HEK293 (cell line): ENCODE results near the gene ERRFI1.

Experiments
- CTCF ChIA-PET: fragments of 350-600 bp; formaldehyde crosslinking; extraction: SDS; loops from one replicate; lab custom pipeline; 2021; ENCODE audit warnings: antibody characterized with exemption; lab: Yijun Ruan, JAX
- POLR2A ChIA-PET: fragments of 300-600 bp; formaldehyde crosslinking; extraction: SDS; loops from one replicate; lab custom pipeline; 2020; ENCODE audit warnings: antibody characterized with exemption, inconsistent platforms; lab: Yijun Ruan, JAX
- H3K27ac ChIP-seq: fragments of 200-500 bp; sonication (Bioruptor generic); 2 replicates; pipeline ENCODE4 v1.5.1; 2014; ENCODE audit warnings: low read depth, low read length, control low read depth, inconsistent platforms; ENCODE audit errors: extremely low read depth
- H3K36me3 ChIP-seq, 2 experiments: fragments of 200-500 bp in 1 of 2; sonication (Bioruptor generic) in 1 of 2; 1 replicate in 1 of 2; 2 replicates in 1 of 2; pipeline ENCODE4 v1.5.1; 2014 to 2017; ENCODE audit warnings: inconsistent platforms in 2 of 2, low read length in 2 of 2; ENCODE audit not compliant: control insufficient read depth in 2 of 2, insufficient read depth in 1 of 2
- H3K4me1 ChIP-seq: fragments of 200-500 bp; sonication (Bioruptor generic); 2 replicates; pipeline ENCODE4 v1.5.1; 2014; ENCODE audit warnings: mild to moderate bottlenecking, low read length, inconsistent platforms; ENCODE audit not compliant: control insufficient read depth, insufficient read depth
- H3K4me3 ChIP-seq: 2 replicates; pipeline ENCODE4 v1.5.1; 2011; ENCODE audit warnings: low read depth, mild to moderate bottlenecking, control low read depth, low read length, moderate library complexity
- H3K9me3 ChIP-seq: fragments of 200-500 bp; sonication (Bioruptor generic); 2 replicates; pipeline ENCODE4 v1.5.1; 2014; ENCODE audit warnings: low read depth, low read length, inconsistent platforms; ENCODE audit not compliant: control insufficient read depth, insufficient read depth
- BCL11A ChIP-seq: fragments of 450-650 bp; formaldehyde crosslinking; IDR thresholded peaks from 2 replicates; pipeline ENCODE4 v1.5.1; 2016; ENCODE audit warnings: low read depth, missing biosample characterization, missing genetic modification characterization
- EGR2 ChIP-seq: fragments of 450-650 bp; formaldehyde crosslinking; IDR thresholded peaks from 2 replicates; pipeline ENCODE4 v1.5.1; 2016; ENCODE audit warnings: low read depth, missing biosample characterization, missing genetic modification characterization
- GFI1B ChIP-seq: fragments of 450-650 bp; formaldehyde crosslinking; IDR thresholded peaks from 2 replicates; pipeline ENCODE4 v1.5.1; 2016; ENCODE audit warnings: missing biosample characterization, missing genetic modification characterization
- INSM2 ChIP-seq: fragments of 450-650 bp; formaldehyde crosslinking; IDR thresholded peaks from 2 replicates; pipeline ENCODE4 v1.5.1; 2016; ENCODE audit warnings: missing biosample characterization, missing genetic modification characterization
- KLF10 ChIP-seq: fragments of 450-650 bp; IDR thresholded peaks from 2 replicates; pipeline ENCODE4 v1.5.1; 2018; ENCODE audit warnings: missing biosample characterization, mild to moderate bottlenecking, missing genetic modification characterization
- KLF7 ChIP-seq: fragments of 450-650 bp; formaldehyde crosslinking; IDR thresholded peaks from 2 replicates; pipeline ENCODE4 v1.5.1; 2016; ENCODE audit warnings: missing biosample characterization, missing genetic modification characterization, borderline replicate concordance
- MEIS1 ChIP-seq: sonication (generic); formaldehyde crosslinking; IDR thresholded peaks from 2 replicates; pipeline ENCODE4 v1.8.1; 2022; ENCODE audit warnings: missing genetic modification reagents, mild to moderate bottlenecking, borderline replicate concordance
- MZF1 ChIP-seq: fragments of 450-650 bp; formaldehyde crosslinking; IDR thresholded peaks from 2 replicates; pipeline ENCODE4 v1.5.1; 2017; ENCODE audit warnings: missing biosample characterization, missing genetic modification characterization, borderline replicate concordance
- PRDM1 ChIP-seq: fragments of 450-650 bp; formaldehyde crosslinking; IDR thresholded peaks from 2 replicates; pipeline ENCODE4; 2016; ENCODE audit warnings: missing biosample characterization, missing genetic modification characterization
- PRDM4 ChIP-seq: fragments of 450-650 bp; formaldehyde crosslinking; IDR thresholded peaks from 2 replicates; pipeline ENCODE4 v1.5.1; 2017; ENCODE audit warnings: missing biosample characterization, missing genetic modification characterization
- SCRT2 ChIP-seq: fragments of 450-650 bp; formaldehyde crosslinking; IDR thresholded peaks from 2 replicates; pipeline ENCODE4 v1.5.1; 2016; ENCODE audit warnings: missing biosample characterization, missing genetic modification characterization
- SP3 ChIP-seq: fragments of 450-650 bp; formaldehyde crosslinking; IDR thresholded peaks from 2 replicates; pipeline ENCODE4 v1.5.1; 2016; ENCODE audit warnings: missing biosample characterization, missing genetic modification characterization
- SP7 ChIP-seq: fragments of 450-650 bp; formaldehyde crosslinking; IDR thresholded peaks from 2 replicates; pipeline ENCODE4 v1.5.1; 2016; ENCODE audit warnings: missing biosample characterization, missing genetic modification characterization
- TCF7L2 ChIP-seq: IDR thresholded peaks from 2 replicates; pipeline ENCODE4 v1.6.1; 2011; ENCODE audit warnings: low read depth, mild to moderate bottlenecking, inconsistent platforms, low read length, moderate library complexity, borderline replicate concordance
- TRIM28 ChIP-seq: IDR thresholded peaks from 2 replicates; pipeline ENCODE4 v1.6.1; 2011; ENCODE audit warnings: low read length, control low read depth, borderline replicate concordance
- YY2 ChIP-seq: fragments of 450-650 bp; formaldehyde crosslinking; IDR thresholded peaks from 2 replicates; pipeline ENCODE4 v1.5.1; 2016; ENCODE audit warnings: missing biosample characterization, missing genetic modification characterization
- ZBTB8A ChIP-seq: fragments of 450-650 bp; formaldehyde crosslinking; IDR thresholded peaks from 2 replicates; pipeline ENCODE4 v1.5.1; 2016; ENCODE audit warnings: missing biosample characterization, missing genetic modification characterization
- ZEB2 ChIP-seq: fragments of 450-650 bp; formaldehyde crosslinking; IDR thresholded peaks from 2 replicates; pipeline ENCODE4 v1.5.1; 2016; ENCODE audit warnings: missing biosample characterization, missing genetic modification characterization
- ZNF138 ChIP-seq: fragments of 450-650 bp; formaldehyde crosslinking; IDR thresholded peaks from 2 replicates; pipeline ENCODE4 v1.5.1; 2016; ENCODE audit warnings: missing biosample characterization, missing genetic modification characterization, borderline replicate concordance
- ZNF140 ChIP-seq: fragments of 450-650 bp; formaldehyde crosslinking; IDR thresholded peaks from 2 replicates; pipeline ENCODE4 v1.5.1; 2016; ENCODE audit warnings: missing biosample characterization, missing genetic modification characterization
- ZNF155 ChIP-seq: fragments of 450-650 bp; formaldehyde crosslinking; IDR thresholded peaks from 2 replicates; pipeline ENCODE4 v1.5.1; 2016; ENCODE audit warnings: missing biosample characterization, missing genetic modification characterization
- ZNF169 ChIP-seq: fragments of 450-650 bp; formaldehyde crosslinking; IDR thresholded peaks from 2 replicates; pipeline ENCODE4 v1.5.1; 2016; ENCODE audit warnings: missing biosample characterization, missing genetic modification characterization
- ZNF174 ChIP-seq: fragments of 450-650 bp; formaldehyde crosslinking; IDR thresholded peaks from 2 replicates; pipeline ENCODE4 v1.5.0; 2017; ENCODE audit warnings: missing biosample characterization, mild to moderate bottlenecking, missing genetic modification characterization
- ZNF354C ChIP-seq: fragments of 450-650 bp; formaldehyde crosslinking; IDR thresholded peaks from 2 replicates; pipeline ENCODE4 v1.5.1; 2016; ENCODE audit warnings: missing biosample characterization, missing genetic modification characterization, low read depth, borderline replicate concordance
- ZNF366 ChIP-seq: fragments of 450-650 bp; formaldehyde crosslinking; conservative IDR thresholded peaks from 2 replicates; pipeline ENCODE4 v1.5.1; 2016; ENCODE audit warnings: missing biosample characterization, missing genetic modification characterization
- ZNF548 ChIP-seq: fragments of 450-650 bp; formaldehyde crosslinking; IDR thresholded peaks from 2 replicates; pipeline ENCODE4 v1.5.1; 2016; ENCODE audit warnings: missing biosample characterization, missing genetic modification characterization
- ZNF626 ChIP-seq: fragments of 450-650 bp; sonication (Bioruptor Pico); formaldehyde crosslinking; IDR thresholded peaks from 2 replicates; pipeline ENCODE4 v1.5.1; 2018; ENCODE audit warnings: missing biosample characterization, missing genetic modification characterization, inconsistent platforms
- ZNF629 ChIP-seq: fragments of 450-650 bp; formaldehyde crosslinking; IDR thresholded peaks from 2 replicates; pipeline ENCODE4 v1.5.1; 2017; ENCODE audit warnings: missing biosample characterization, missing genetic modification characterization
- ZNF768 ChIP-seq: fragments of 450-650 bp; formaldehyde crosslinking; IDR thresholded peaks from 2 replicates; pipeline ENCODE4 v1.5.1; 2018; ENCODE audit warnings: missing biosample characterization, mild to moderate bottlenecking, missing genetic modification characterization
- ZNF837 ChIP-seq: fragments of 450-650 bp; formaldehyde crosslinking; IDR thresholded peaks from 2 replicates; pipeline ENCODE4 v1.5.1; 2016; ENCODE audit warnings: missing biosample characterization, missing genetic modification characterization
- ZSCAN30 ChIP-seq: fragments of 450-650 bp; IDR thresholded peaks from 2 replicates; pipeline ENCODE4 v1.5.1; 2018; ENCODE audit warnings: missing biosample characterization, mild to moderate bottlenecking, missing genetic modification characterization, moderate library complexity
- TF ChIP-seq, protein P1 (sequence below): fragments of 450-650 bp; formaldehyde crosslinking; IDR thresholded peaks from 2 replicates; pipeline ENCODE4 v1.5.1; 2017; ENCODE audit warnings: missing biosample characterization, missing genetic modification characterization
- TF ChIP-seq, protein P2 (sequence below): fragments of 450-650 bp; formaldehyde crosslinking; IDR thresholded peaks from 2 replicates; pipeline ENCODE4 v1.5.1; 2016; ENCODE audit warnings: missing biosample characterization, missing genetic modification characterization, low read depth

The ERRFI1 gene

GRCh38 chr1:8040586-8040985, 14.5 kb upstream of the ERRFI1 start:
- H3K27ac ChIP-seq: no peak overlapping the region
- ChIA-PET CTCF (interaction anchor here (0.6 to 2.7 kb wide), 5 partner anchors 9 to 308 kb away, joined by 3 to 10 read pairs (median 4); no protein-coding TSS in a partner anchor), POLR2A (no interaction called here)
- H3K4me1 ChIP-seq: no peaks in the 10 kb centered on the region; the same call in 1 of the 2 replicates
- H3K9me3 ChIP-seq: no peaks in the 10 kb centered on the region
- no peak overlapping the region for H3K4me3 ChIP-seq
- no peaks in the 10 kb centered on the region for H3K36me3 ChIP-seq
- no peak for TF ChIP-seq ZNF768 (tag by site-specific recombination)
- no peak for TF ChIP-seq BCL11A (tag by site-specific recombination)
- TF ChIP-seq KLF7 (tag by site-specific recombination): no peak
- TF ChIP-seq PRDM1: peak; percentile 60
- TF ChIP-seq ZEB2 (tag by site-specific recombination): 0 out of 2 replicates have a peak, but pooled peaks have one; percentile 25
- TF ChIP-seq ZNF138 (tag by site-specific recombination): no peak
- no peak for TF ChIP-seq ZNF155
- TF ChIP-seq ZNF354C (tag by site-specific recombination): no peak
- TF ChIP-seq ZNF169 (tag by site-specific recombination): no peak
- TF ChIP-seq ZBTB8A (tag by site-specific recombination): no peak
- no peak for TF ChIP-seq ZNF837 (tag by site-specific recombination)
- TF ChIP-seq INSM2 (tag by site-specific recombination): no peak
- no peak for TF ChIP-seq TCF7L2
- no peak for TF ChIP-seq ZNF174 (tag by site-specific recombination)
- TF ChIP-seq SCRT2: no peak
- peak; percentile 45; the same call in 1 of the 2 replicates for TF ChIP-seq TRIM28
- TF ChIP-seq KLF10 (tag by site-specific recombination): no peak
- TF ChIP-seq PRDM4: peak; percentile 54; the same call in 1 of the 2 replicates
- TF ChIP-seq YY2 (tag by site-specific recombination): no peak
- TF ChIP-seq SP3 (tag by site-specific recombination): no peak
- TF ChIP-seq GFI1B (tag by site-specific recombination): no peak
- no peak for TF ChIP-seq ZNF140 (tag by site-specific recombination)
- no peak for TF ChIP-seq ZSCAN30 (tag by site-specific recombination)
- TF ChIP-seq EGR2 (tag by site-specific recombination): no peak
- TF ChIP-seq ZNF366: peak; percentile 38
- TF ChIP-seq SP7 (tag by site-specific recombination): peak; percentile 39; the same call in 1 of the 2 replicates
- TF ChIP-seq, protein P1, sequence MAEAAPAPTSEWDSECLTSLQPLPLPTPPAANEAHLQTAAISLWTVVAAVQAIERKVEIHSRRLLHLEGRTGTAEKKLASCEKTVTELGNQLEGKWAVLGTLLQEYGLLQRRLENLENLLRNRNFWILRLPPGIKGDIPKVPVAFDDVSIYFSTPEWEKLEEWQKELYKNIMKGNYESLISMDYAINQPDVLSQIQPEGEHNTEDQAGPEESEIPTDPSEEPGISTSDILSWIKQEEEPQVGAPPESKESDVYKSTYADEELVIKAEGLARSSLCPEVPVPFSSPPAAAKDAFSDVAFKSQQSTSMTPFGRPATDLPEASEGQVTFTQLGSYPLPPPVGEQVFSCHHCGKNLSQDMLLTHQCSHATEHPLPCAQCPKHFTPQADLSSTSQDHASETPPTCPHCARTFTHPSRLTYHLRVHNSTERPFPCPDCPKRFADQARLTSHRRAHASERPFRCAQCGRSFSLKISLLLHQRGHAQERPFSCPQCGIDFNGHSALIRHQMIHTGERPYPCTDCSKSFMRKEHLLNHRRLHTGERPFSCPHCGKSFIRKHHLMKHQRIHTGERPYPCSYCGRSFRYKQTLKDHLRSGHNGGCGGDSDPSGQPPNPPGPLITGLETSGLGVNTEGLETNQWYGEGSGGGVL (tag by site-specific recombination): no peak
- TF ChIP-seq ZNF626: no peak
- no peak for TF ChIP-seq MEIS1 (CRISPR knock-in tag)
- peak; percentile 85 for TF ChIP-seq MZF1 (tag by site-specific recombination)
- TF ChIP-seq ZNF548: no peak
- TF ChIP-seq, protein P2, sequence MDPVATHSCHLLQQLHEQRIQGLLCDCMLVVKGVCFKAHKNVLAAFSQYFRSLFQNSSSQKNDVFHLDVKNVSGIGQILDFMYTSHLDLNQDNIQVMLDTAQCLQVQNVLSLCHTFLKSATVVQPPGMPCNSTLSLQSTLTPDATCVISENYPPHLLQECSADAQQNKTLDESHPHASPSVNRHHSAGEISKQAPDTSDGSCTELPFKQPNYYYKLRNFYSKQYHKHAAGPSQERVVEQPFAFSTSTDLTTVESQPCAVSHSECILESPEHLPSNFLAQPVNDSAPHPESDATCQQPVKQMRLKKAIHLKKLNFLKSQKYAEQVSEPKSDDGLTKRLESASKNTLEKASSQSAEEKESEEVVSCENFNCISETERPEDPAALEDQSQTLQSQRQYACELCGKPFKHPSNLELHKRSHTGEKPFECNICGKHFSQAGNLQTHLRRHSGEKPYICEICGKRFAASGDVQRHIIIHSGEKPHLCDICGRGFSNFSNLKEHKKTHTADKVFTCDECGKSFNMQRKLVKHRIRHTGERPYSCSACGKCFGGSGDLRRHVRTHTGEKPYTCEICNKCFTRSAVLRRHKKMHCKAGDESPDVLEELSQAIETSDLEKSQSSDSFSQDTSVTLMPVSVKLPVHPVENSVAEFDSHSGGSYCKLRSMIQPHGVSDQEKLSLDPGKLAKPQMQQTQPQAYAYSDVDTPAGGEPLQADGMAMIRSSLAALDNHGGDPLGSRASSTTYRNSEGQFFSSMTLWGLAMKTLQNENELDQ (tag by site-specific recombination): no peak
- 0 out of 2 replicates have a peak, but pooled peaks have one; percentile 22 for TF ChIP-seq ZNF629 (tag by site-specific recombination)
